Activated naive CD8-positive, alpha-beta T cell treated with anti-CD3 and anti-CD28 coated beads, Interleukin-2, amount 10 ng/mL, durations not matched to agents 7 days and 5 days (primary cell): ENCODE measurements around the gene RXRB. TPM values are rescaled to one million over a fixed set of nuclear protein-coding genes. Genes with fewer than 3 reads are reported as not detected.

ENCODE experiments used
- ATAC-seq: fragments of 150-1000 bp; cut with Tn5 transposase; one replicate; pipeline ENCODE4 v1.10.0; 2021; ENCODE audit warnings: low read depth, moderate library complexity
- POLR2A ChIA-PET: fragments of 350-600 bp; sonication (Branson Sonifier 250); formaldehyde crosslinking; loops from one replicate; lab custom pipeline; 2021; ENCODE audit warnings: antibody characterized with exemption; lab: Charles Lee
- DNase-seq: peaks from one replicate; pipeline ENCODE4 v3.0.0; 2021
- H3K27ac Mint-ChIP-seq: one replicate; pipeline ENCODE4 v1.8.0; 2022; ENCODE audit warnings: mild to moderate bottlenecking, mixed read lengths
- H3K27me3 Mint-ChIP-seq: one replicate; pipeline ENCODE4 v1.8.0; 2022; ENCODE audit warnings: mild to moderate bottlenecking, moderate library complexity, mixed read lengths
- H3K36me3 Mint-ChIP-seq: one replicate; pipeline ENCODE4 v1.8.0; 2021; ENCODE audit warnings: mild to moderate bottlenecking, mixed read lengths
- H3K4me1 Mint-ChIP-seq: one replicate; pipeline ENCODE4 v1.8.0; 2021; ENCODE audit warnings: mixed read lengths
- H3K4me3 Mint-ChIP-seq: one replicate; pipeline ENCODE4 v1.8.0; 2022; ENCODE audit warnings: mild to moderate bottlenecking, moderate library complexity, mixed read lengths
- H3K9me3 Mint-ChIP-seq: one replicate; pipeline ENCODE4 v1.8.0; 2021; ENCODE audit warnings: mixed read lengths
- microRNA-seq: library from miRNA; unstranded; fragments of <30 nt; microRNA quantifications from one replicate; pipeline ENCODE4 v1.2.0, GENCODE V29; 2022
- total RNA-seq, 2 experiments: library from RNA; stranded (reverse); gene quantifications; one replicate each; pipeline ENCODE4 v1.2.3, GENCODE V29; 2021

RXRB gene
- total RNA-seq, 2 experiments from 2014 or later, result 54.6 to 60.0 TPM

DNA sequence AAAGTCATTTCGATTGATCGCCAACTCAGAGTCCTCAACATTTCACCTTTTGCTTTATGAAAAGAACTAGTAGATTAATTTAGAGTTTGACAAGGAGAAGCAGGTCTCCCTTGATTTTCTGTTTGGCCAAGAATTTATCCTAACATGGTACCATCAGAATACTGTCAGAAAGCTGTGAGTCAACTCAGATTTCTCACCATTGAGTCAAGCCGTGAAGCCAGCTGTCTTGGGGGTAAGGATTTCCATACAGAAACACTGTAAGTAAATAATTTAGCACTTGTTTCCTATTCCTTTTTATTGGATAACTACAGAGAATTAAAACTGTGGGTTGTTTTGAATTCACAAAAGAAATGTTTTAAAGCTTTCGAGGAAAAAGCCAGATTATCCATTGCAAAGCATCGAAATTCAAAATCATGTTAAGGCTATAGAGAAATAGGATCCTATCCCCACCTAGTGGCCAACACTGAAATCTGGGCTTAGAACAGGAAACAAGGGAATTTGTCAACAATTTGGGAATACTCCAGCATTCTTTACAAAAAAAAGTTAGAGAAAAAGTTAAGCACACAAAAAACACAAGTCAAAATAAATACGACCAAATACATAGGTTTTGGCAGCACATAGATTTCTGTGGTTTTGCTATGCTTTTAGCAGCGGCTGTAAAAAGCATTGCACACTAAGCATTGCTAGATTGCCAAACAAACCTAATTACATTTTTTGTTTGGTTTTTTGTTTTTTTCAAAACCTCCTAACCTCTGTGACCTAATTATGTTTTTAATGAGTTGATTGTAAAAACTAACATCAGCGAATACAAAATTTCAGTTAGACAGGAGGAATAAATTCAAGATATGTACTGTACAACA is 52.4 kb downstream of the RXRB start:
- POLR2A ChIA-PET, result no interaction called here

DNA sequence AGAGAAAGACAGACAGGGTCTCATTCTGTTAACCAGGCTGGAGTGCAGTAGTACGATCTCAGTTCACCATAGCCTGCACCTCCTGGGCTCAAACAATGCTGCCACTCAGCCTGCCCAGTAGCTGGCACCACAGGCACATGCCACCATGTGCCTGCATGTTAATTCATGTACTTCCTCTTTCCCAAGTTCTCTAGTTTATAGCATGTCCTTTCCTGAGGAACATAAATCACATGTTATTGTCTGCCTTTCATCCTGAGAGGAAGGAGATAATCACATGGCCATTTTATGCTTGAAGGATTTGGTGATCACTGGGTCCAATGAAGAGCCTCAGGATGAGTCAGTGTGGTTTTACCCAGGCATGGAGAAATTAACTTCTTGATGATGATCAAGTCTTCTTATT is 56.1 kb downstream of the RXRB start:
- POLR2A ChIA-PET, result no interaction called here
- H3K27me3 Mint-ChIP-seq, result peaks cover 43% of the 10 kb centered on the region
- no peak overlapping the region for H3K4me3 Mint-ChIP-seq
- no peak for ATAC-seq
- no peaks in the 10 kb centered on the region for H3K36me3 Mint-ChIP-seq
- H3K4me1 Mint-ChIP-seq, result peaks cover 4% of the 10 kb centered on the region
- no peak overlapping the region for H3K27ac Mint-ChIP-seq
- H3K9me3 Mint-ChIP-seq, result no peaks in the 10 kb centered on the region
- no peak for DNase-seq

More for the DNA sequence above, 52.4 kb downstream of the RXRB start:
- Mint-ChIP-seq H3K27ac (no peak overlapping the region), H3K4me1 (peaks cover 4% of the 10 kb centered on the region), H3K9me3 (peaks cover 8% of the 10 kb centered on the region), H3K27me3 (peaks cover 30% of the 10 kb centered on the region), H3K4me3 (no peak overlapping the region), H3K36me3 (peaks cover 2% of the 10 kb centered on the region)
- ATAC-seq (no peak), DNase-seq (no peak)

Small RNA genes lying within 50 kb of the gene (microRNA-seq; reads per million reads assigned to microRNA genes)
- gene MIR219A1, result 11.9 reads per million, percentile 17 among the genes with 10 or more reads in this experiment

Other genes starting within 250 kb of the RXRB start
- 10 to 100 TPM; 32.1 to 36.1 TPM for gene HLA-DMA, start 247.6 kb downstream of the RXRB start, total RNA-seq
- 100 to 1,000 TPM; 365 to 371 TPM for gene BRD2, start 232.1 kb downstream of the RXRB start, total RNA-seq
- gene HLA-DOA, start 191.1 kb downstream of the RXRB start, total RNA-seq, result 1 to 10 TPM; 7.5 to 8.3 TPM
- gene HLA-DPA1, start 127.0 kb downstream of the RXRB start, total RNA-seq, result 10 to 100 TPM; 35.7 to 39.8 TPM
- gene HLA-DPB1, start 124.7 kb downstream of the RXRB start, total RNA-seq, result 10 to 100 TPM; 43.4 to 44.7 TPM
- 1 to 10 TPM in 1 of 2 experiments, under 1 TPM in 1; 1.00 to 1.1 TPM for gene COL11A2, start 8.2 kb downstream of the RXRB start, total RNA-seq
- gene SLC39A7, start 202 bp upstream of the RXRB start, total RNA-seq, result 10 to 100 TPM; 41.7 to 44.8 TPM
- 10 to 100 TPM; 21.1 to 21.8 TPM for gene HSD17B8, start 4.0 kb upstream of the RXRB start, total RNA-seq
- 10 to 100 TPM; 41.2 to 41.8 TPM for gene RING1, start 7.8 kb upstream of the RXRB start, total RNA-seq
- 10 to 100 TPM; 72.3 to 76.0 TPM for gene VPS52, start 71.2 kb upstream of the RXRB start, total RNA-seq
- 1,000 to 10,000 TPM; 3,300 to 3,409 TPM for gene RPS18, start 71.4 kb upstream of the RXRB start, total RNA-seq
- gene B3GALT4, start 76.5 kb upstream of the RXRB start, total RNA-seq, result 10 to 100 TPM; 32.0 to 35.4 TPM
- gene WDR46, start 88.6 kb upstream of the RXRB start, total RNA-seq, result 10 to 100 TPM; 50.0 to 58.0 TPM
- 10 to 100 TPM; 53.3 to 54.7 TPM for gene PFDN6, start 88.9 kb upstream of the RXRB start, total RNA-seq
- gene RGL2, start 98.3 kb upstream of the RXRB start, total RNA-seq, result 10 to 100 TPM; 65.4 to 65.5 TPM
- 100 to 1,000 TPM; 250 to 257 TPM for gene TAPBP, start 113.4 kb upstream of the RXRB start, total RNA-seq
- 10 to 100 TPM; 20.9 to 24.5 TPM for gene ZBTB22, start 117.1 kb upstream of the RXRB start, total RNA-seq
- 100 to 1,000 TPM; 108 to 117 TPM for gene DAXX, start 122.3 kb upstream of the RXRB start, total RNA-seq
- gene KIFC1, start 191.2 kb upstream of the RXRB start, total RNA-seq, result 100 to 1,000 TPM; 117 to 127 TPM
- gene PHF1, start 210.3 kb upstream of the RXRB start, total RNA-seq, result 100 to 1,000 TPM in 1 of 2 experiments, 10 to 100 TPM in 1; 98.3 to 105 TPM
- gene CUTA, start 217.4 kb upstream of the RXRB start, total RNA-seq, result 100 to 1,000 TPM; 202 to 209 TPM
- gene SYNGAP1, start 219.4 kb upstream of the RXRB start, total RNA-seq, result 10 to 100 TPM; 53.3 to 60.1 TPM